ENCODE measurements around the gene ZSCAN2. TPM values are rescaled to one million over a fixed set of nuclear protein-coding genes. Genes with fewer than 3 reads are reported as not detected.

ZSCAN2 gene
- total and polyA plus RNA-seq, 2 of the 4 experiments (the other 2 are of a cell fraction): 10.4 to 18.3 TPM

- no peak for ATAC-seq (ENCODE audit: low read depth)
- no peak overlapping the region for H2BK120ac ChIP-seq (ENCODE audit: low read depth, low read length)
- H3K56ac ChIP-seq (ENCODE audit: extremely low read depth, insufficient read depth, low read length): no peak overlapping the region
- H3K14ac ChIP-seq (replicated peaks; ENCODE audit: low read depth, low read length): no peak overlapping the region
- no peak overlapping the region for H3K4me2 ChIP-seq (ENCODE audit: low read depth, low read length)
- H3K9me3 ChIP-seq (ENCODE audit: control insufficient read depth, insufficient read depth, low read length): peaks cover 28% of the 10 kb centered on the region
- no peaks in the 10 kb centered on the region for H3K27me3 ChIP-seq (ENCODE audit: control insufficient read depth, insufficient read depth, low read length)
- no peak overlapping the region for H2BK20ac ChIP-seq (ENCODE audit: low read depth, low read length)
- no peak overlapping the region for H4K5ac ChIP-seq (ENCODE audit: low read depth, low read length)
- no peaks in the 10 kb centered on the region for H3K4me1 ChIP-seq (ENCODE audit: control insufficient read depth, insufficient read depth, low read length)
- dilution Hi-C loops (cut with HindIII; ENCODE audit: low sequenced_read_pairs, unreplicated experiment): no loop called here
- no peak overlapping the region for H3K9ac ChIP-seq (ENCODE audit: low read depth, low read length)
- H3K79me1 ChIP-seq (ENCODE audit: low read depth in 1 of 2, low read length in 2 of 2): peaks cover 6 to 19% of the 10 kb centered on the region in 2 experiments
- no peak overlapping the region for H2BK15ac ChIP-seq (ENCODE audit: low read depth, low read length)
- in situ Hi-C loops (cut with MboI; ENCODE audit: low sequenced_read_pairs): no loop called here
- intact Hi-C loops (cut with micrococcal nuclease): no loop called here
- H3K4ac ChIP-seq (ENCODE audit: low read depth, low read length): no peak overlapping the region
- H3K4me3 ChIP-seq (ENCODE audit: insufficient read depth, low read depth, low read length): no peak overlapping the region
- no peak overlapping the region for H2AK9ac ChIP-seq (replicated peaks; ENCODE audit: low read depth, low read length, poor library complexity)
- H4K8ac ChIP-seq (ENCODE audit: low read depth in 2 of 2, low read length in 2 of 2): no peak overlapping the region
- H4K91ac ChIP-seq (ENCODE audit: insufficient read depth, low read depth, low read length): no peak overlapping the region
- ChIA-PET POLR2A (ENCODE audit: unreplicated experiment) (no interaction called here), CTCF (interaction anchor here (0.6 kb wide), 1 partner anchor 11 kb away, joined by 3 read pairs; no protein-coding TSS in a partner anchor)
- H3K27ac ChIP-seq (ENCODE audit: insufficient read depth, low read length): no peak overlapping the region
- BruUV-seq (replicated peaks): no TSS peak
- peaks cover 34% of the 10 kb centered on the region for H3K36me3 ChIP-seq (ENCODE audit: control insufficient read depth, insufficient read depth, low read length)
- H2AFZ ChIP-seq (replicated peaks; ENCODE audit: low read length, poor library complexity): no peak overlapping the region
- no peak for TF ChIP-seq NFE2L2 (IDR thresholded peaks at IDR 0.05; ENCODE audit: low read depth, low read length)
- no peak for TF ChIP-seq SMC3 (IDR thresholded peaks at IDR 0.05; ENCODE audit: low read depth, low read length)
- no peak for TF ChIP-seq MAZ (IDR thresholded peaks at IDR 0.05; ENCODE audit: borderline replicate concordance, low read depth, low read length)
- TF ChIP-seq POLR2A (IDR thresholded peaks at IDR 0.05; ENCODE audit: low read depth, low read length): no peak
- TF ChIP-seq RFX5 (IDR thresholded peaks at IDR 0.05; ENCODE audit: low read depth, low read length): no peak
- no peak for TF ChIP-seq RCOR1 (IDR thresholded peaks at IDR 0.05; ENCODE audit: insufficient replicate concordance, low read length)
- TF ChIP-seq FOS (IDR thresholded peaks at IDR 0.05; ENCODE audit: low read depth, low read length): no peak
- TF ChIP-seq CTCF (conservative IDR thresholded peaks at IDR 0.05; ENCODE audit: low read depth, low read length): no peak
- TF ChIP-seq ELK1 (IDR thresholded peaks at IDR 0.05; ENCODE audit: borderline replicate concordance, low read depth, low read length): no peak
- TF ChIP-seq BHLHE40 (IDR thresholded peaks at IDR 0.05; ENCODE audit: low read depth, low read length): no peak
- TF ChIP-seq CEBPB (IDR thresholded peaks at IDR 0.05; ENCODE audit: low read depth, low read length): no peak
- TF ChIP-seq MXI1 (IDR thresholded peaks at IDR 0.05; ENCODE audit: borderline replicate concordance, low read depth, low read length): no peak
- no peaks in the 10 kb centered on the region for H4K20me1 ChIP-seq (ENCODE audit: insufficient read depth, low read length)
- H2AK5ac ChIP-seq (ENCODE audit: low read depth, low read length): no peak overlapping the region
- no peak overlapping the region for H3K18ac ChIP-seq (ENCODE audit: low read depth, low read length)
- H3K23ac ChIP-seq (ENCODE audit: low read depth, low read length): no peak overlapping the region
- H2BK5ac ChIP-seq (ENCODE audit: low read depth, low read length, poor library complexity, severe bottlenecking): no peak overlapping the region
- WGBS, 2 experiments (ENCODE audit: extremely low coverage in 2 of 2, insufficient read length in 1 of 2): 87% methylated on average over 2 of the region's 7 CpGs; no CpG with 5 or more reads in 1 of the 2 experiments
- no peak for DNase-seq
- H3K9me1 ChIP-seq (ENCODE audit: insufficient read depth, low read length): no peaks in the 10 kb centered on the region
These were observed 23.6 kb downstream of the ZSCAN2 start for GRCh38 chr15:84624359-84624758.

Measured in IMR-90 (cell line).